ENCODE measurements around the gene ZNF214.
A peak's percentile ranks its signal among the peaks of the same experiment; 100 is the strongest.
"Not testable (repeated sequence)": the region's sequence is repeated elsewhere in the genome, so short reads cannot be mapped to it uniquely, and the experiment has no call there.

The ZNF214 gene

DNA sequence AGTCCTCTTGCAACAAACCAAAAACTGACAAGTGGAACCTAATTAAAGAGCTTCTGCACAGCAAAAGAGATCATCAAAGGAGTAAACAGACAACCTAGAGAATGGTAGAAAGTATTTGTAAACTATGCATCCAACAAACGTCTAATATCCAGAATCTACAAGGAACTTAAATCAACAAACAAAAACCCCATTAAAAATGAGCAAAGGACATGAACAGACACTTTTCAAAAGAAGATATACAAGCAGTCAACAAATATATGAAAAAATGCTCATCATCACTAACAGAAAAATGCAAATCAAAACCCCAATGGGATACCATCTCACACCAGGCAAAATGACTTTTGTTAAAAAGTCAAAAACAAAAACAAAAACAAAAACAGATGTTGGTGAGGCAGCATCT is 33.7 kb downstream of the ZNF214 start:
- DNase-seq: no peak

DNA sequence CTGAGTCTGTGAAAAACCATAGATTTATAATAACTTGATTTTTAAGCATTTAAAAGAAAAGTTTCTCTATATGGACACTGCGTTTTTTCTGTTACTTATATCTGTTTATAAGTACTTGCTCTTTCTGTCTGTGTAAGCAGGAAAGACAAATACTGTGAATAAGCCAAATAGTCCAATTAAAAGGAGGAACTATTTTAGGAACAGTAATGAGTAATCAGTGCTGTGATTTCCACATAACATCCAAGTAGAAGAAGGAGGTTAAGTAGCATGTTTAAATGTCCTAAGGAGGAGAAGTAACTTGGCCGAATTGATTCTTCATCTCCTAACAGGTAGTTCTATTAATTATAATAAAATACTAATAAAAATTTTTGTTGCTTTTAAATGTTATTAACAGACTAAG is 40.8 kb downstream of the ZNF214 start:
- peak; percentile 3 to 5 for DNase-seq

DNA sequence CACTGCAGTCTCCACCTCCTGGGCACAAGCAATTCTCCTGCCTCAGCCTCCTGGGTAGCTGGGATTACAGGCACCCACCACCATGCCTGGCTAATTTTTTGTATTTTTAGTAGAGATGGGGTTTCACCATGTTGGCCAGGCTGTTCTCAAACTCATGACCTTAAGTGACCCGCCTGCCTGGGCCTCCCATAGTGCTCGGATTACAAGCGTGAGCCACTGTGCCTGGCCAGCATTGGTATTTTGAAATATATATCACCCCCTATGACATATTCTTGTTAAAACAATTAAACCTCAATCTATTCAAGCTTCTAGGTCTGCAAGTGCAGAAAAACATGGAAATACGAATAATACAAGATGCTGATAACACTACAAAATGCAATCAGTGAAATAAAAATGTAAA is 50.3 kb downstream of the ZNF214 start:
- not testable (repeated sequence) for DNase-seq

DNA sequence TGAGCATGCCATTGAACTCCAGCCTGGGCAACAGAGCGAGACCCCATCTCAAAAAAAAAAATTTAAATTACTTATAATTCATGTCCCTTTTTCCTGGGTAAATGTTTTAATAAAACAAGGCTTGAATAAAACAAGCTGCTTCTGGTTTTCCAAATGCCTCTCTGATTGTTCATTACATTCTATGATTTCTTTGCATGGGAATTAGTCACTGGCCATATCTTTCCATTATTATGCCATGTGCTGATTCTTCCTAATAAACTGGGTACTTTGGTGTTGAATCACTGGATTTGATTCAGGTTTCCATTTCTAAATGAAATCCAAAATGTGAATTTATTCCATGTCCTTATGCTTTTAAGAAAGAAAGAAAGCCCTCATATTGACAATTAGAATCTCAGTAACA is 51.3 kb downstream of the ZNF214 start:
- no peak for DNase-seq

DNA sequence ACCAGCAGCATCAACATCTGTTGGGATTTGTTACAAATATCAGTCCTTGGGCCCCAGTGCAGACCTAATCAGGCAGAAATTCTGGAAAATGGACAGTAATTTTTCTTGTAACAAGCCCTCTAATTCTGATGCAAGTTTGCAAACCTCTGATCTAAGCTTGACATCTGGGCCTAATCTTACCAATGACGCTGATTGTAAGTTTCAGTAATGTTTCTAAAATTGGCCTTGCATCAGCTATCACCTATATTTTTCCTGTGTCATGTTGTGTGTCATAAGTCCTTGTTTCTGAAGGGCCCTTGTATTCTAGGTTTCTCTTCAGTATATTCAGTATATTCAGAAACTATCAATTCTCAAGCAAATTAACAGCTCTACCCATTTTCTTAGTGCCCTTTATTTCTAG is 57.5 kb downstream of the ZNF214 start:
- no peak for DNase-seq

- no peak for DNase-seq
These were observed 58.0 kb downstream of the ZNF214 start for GRCh38 chr11:6962141-6962540.

GRCh38 chr11:6954248-6954647 is 65.9 kb downstream of the ZNF214 start:
- DNase-seq: not testable (repeated sequence)

Measured in inflammatory macrophage treated with lipopolysaccharide for 1 hour (primary cell).